ENCODE data around the gene LRP1B.

DNA sequence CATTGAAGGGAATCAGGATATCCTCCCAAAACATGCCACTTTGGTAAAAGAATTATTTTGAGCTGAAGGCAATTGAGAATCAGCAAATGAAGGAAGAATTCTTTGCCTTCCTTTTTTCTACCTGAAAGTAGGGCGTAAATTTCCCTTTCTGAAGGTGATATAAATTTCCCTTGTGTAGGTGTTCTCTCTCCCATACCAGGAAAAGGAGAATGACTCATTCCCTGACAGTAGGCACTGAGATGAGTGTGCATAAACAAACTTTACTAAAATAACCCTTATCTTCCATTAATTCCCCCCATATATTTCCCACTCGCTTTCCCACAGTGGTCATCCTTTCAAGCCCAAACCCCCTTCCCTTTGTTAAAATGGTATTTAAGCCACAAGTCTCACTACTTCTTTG, 1339.0 kb downstream of the LRP1B start:
- TF ChIP-seq, protein P1, sequence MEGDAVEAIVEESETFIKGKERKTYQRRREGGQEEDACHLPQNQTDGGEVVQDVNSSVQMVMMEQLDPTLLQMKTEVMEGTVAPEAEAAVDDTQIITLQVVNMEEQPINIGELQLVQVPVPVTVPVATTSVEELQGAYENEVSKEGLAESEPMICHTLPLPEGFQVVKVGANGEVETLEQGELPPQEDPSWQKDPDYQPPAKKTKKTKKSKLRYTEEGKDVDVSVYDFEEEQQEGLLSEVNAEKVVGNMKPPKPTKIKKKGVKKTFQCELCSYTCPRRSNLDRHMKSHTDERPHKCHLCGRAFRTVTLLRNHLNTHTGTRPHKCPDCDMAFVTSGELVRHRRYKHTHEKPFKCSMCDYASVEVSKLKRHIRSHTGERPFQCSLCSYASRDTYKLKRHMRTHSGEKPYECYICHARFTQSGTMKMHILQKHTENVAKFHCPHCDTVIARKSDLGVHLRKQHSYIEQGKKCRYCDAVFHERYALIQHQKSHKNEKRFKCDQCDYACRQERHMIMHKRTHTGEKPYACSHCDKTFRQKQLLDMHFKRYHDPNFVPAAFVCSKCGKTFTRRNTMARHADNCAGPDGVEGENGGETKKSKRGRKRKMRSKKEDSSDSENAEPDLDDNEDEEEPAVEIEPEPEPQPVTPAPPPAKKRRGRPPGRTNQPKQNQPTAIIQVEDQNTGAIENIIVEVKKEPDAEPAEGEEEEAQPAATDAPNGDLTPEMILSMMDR (IDR thresholded peaks at IDR 0.05): no peak
- TF ChIP-seq POLR2A (IDR thresholded peaks at IDR 0.05): no peak
